HepG2 (cell line): ENCODE data around the gene EFNA3. TPM values are rescaled to one million over a fixed set of nuclear protein-coding genes. Genes with fewer than 3 reads are reported as not detected.

Experiments used
- ADNP ChIP-seq: sonication (generic); formaldehyde crosslinking; IDR thresholded peaks from 2 replicates; pipeline ENCODE4 v1.4.0; 2020; ENCODE audit warnings: missing genetic modification reagents
- ATF7-NPFF ChIP-seq: sonication (generic); formaldehyde crosslinking; IDR thresholded peaks from 2 replicates; pipeline ENCODE4 v1.8.1; 2023; ENCODE audit warnings: mild to moderate bottlenecking, low read depth, missing genetic modification reagents, moderate library complexity
- BRCA1 ChIP-seq: sonication (generic); formaldehyde crosslinking; IDR thresholded peaks from 2 replicates; pipeline ENCODE4 v1.4.0; 2020; ENCODE audit warnings: missing genetic modification reagents
- DR1 ChIP-seq: sonication (generic); formaldehyde crosslinking; IDR thresholded peaks from 2 replicates; pipeline ENCODE4 v1.8.0; 2021; ENCODE audit warnings: mild to moderate bottlenecking, missing genetic modification reagents, inconsistent platforms
- ELF4 ChIP-seq: sonication (generic); formaldehyde crosslinking; IDR thresholded peaks from 2 replicates; pipeline ENCODE4 v1.5.0; 2020; ENCODE audit warnings: missing genetic modification reagents, mild to moderate bottlenecking, moderate library complexity, borderline replicate concordance
- ISX ChIP-seq: sonication (generic); formaldehyde crosslinking; conservative IDR thresholded peaks from 2 replicates; pipeline ENCODE4 v1.5.0; 2020; ENCODE audit warnings: missing genetic modification reagents
- MATR3 ChIP-seq: sonication (generic); formaldehyde crosslinking; IDR thresholded peaks from 2 replicates; pipeline ENCODE4 v1.4.0; 2020; ENCODE audit warnings: missing genetic modification reagents
- NR3C1 ChIP-seq: sonication (generic); formaldehyde crosslinking; IDR thresholded peaks from 2 replicates; pipeline ENCODE4 v1.4.0; 2020; ENCODE audit warnings: missing genetic modification reagents
- PCBP2 ChIP-seq: fragments of 200-400 bp; formaldehyde crosslinking; optimal IDR thresholded peaks from 2 replicates; pipeline ENCODE3; 2018; ENCODE audit warnings: low read length, low read depth; ENCODE audit not compliant: poor library complexity, severe bottlenecking
- RARA ChIP-seq: IDR thresholded peaks from 2 replicates; pipeline ENCODE4 v1.6.1; 2016; ENCODE audit warnings: missing genetic modification reagents, missing compliant biosample characterization
- SCMH1 ChIP-seq: sonication (generic); formaldehyde crosslinking; IDR thresholded peaks from 2 replicates; pipeline ENCODE4 v1.9.0; 2021; ENCODE audit warnings: missing genetic modification reagents, mild to moderate bottlenecking, borderline replicate concordance
- SRSF4 ChIP-seq: fragments of 200-400 bp; formaldehyde crosslinking; IDR thresholded peaks from one replicate; pipeline ENCODE4 v1.6.1; 2018; ENCODE audit warnings: mild to moderate bottlenecking, low read depth, low read length, moderate library complexity; ENCODE audit not compliant: poor library complexity, severe bottlenecking
- STAT5B ChIP-seq: sonication (generic); formaldehyde crosslinking; IDR thresholded peaks from 2 replicates; pipeline ENCODE4 v1.4.0; 2020; ENCODE audit warnings: missing genetic modification reagents
- TAF1 ChIP-seq: sonication (generic); formaldehyde crosslinking; IDR thresholded peaks from 2 replicates; pipeline ENCODE4 v1.4.0; 2020; ENCODE audit warnings: missing genetic modification reagents
- TBX3 ChIP-seq: fragments of 450-650 bp; IDR thresholded peaks from 2 replicates; pipeline ENCODE4 v1.6.1; 2017; ENCODE audit warnings: antibody characterized with exemption, mild to moderate bottlenecking, inconsistent platforms, borderline replicate concordance
- THAP11 ChIP-seq: IDR thresholded peaks from 2 replicates; pipeline ENCODE4 v1.6.1; 2016; ENCODE audit warnings: missing biosample characterization, missing genetic modification reagents
- ZBTB7A ChIP-seq: sonication (generic); formaldehyde crosslinking; IDR thresholded peaks from 2 replicates; pipeline ENCODE4 v1.8.0; 2022; ENCODE audit warnings: mild to moderate bottlenecking, missing genetic modification reagents
- ZNF446 ChIP-seq: sonication (generic); formaldehyde crosslinking; IDR thresholded peaks from 2 replicates; pipeline ENCODE4 v1.5.0; 2020; ENCODE audit warnings: mild to moderate bottlenecking, missing genetic modification reagents
- ZNF564 ChIP-seq: sonication (generic); formaldehyde crosslinking; IDR thresholded peaks from 2 replicates; pipeline ENCODE4 v1.8.1; 2023; ENCODE audit warnings: mild to moderate bottlenecking, missing genetic modification reagents
- ZNF652 ChIP-seq: IDR thresholded peaks from 2 replicates; pipeline ENCODE4 v1.6.1; 2016; ENCODE audit warnings: low read depth, borderline replicate concordance
- ZNF775 ChIP-seq: sonication (generic); formaldehyde crosslinking; IDR thresholded peaks from 2 replicates; pipeline ENCODE4 v1.4.0; 2020; ENCODE audit warnings: missing genetic modification reagents, mild to moderate bottlenecking, moderate library complexity, borderline replicate concordance
- ZNF839 ChIP-seq: sonication (generic); formaldehyde crosslinking; IDR thresholded peaks from 2 replicates; pipeline ENCODE4 v1.4.0; 2020; ENCODE audit warnings: missing genetic modification reagents, mild to moderate bottlenecking, borderline replicate concordance
- ZSCAN22 ChIP-seq: sonication (generic); formaldehyde crosslinking; IDR thresholded peaks from 2 replicates; pipeline ENCODE4 v1.4.0; 2020; ENCODE audit warnings: mild to moderate bottlenecking, missing genetic modification reagents
- polyA plus RNA-seq, 8 experiments: library from polyadenylated mRNA; depleted of rRNA in 3 of 8; stranded (reverse) in 7 of 8; unstranded in 1 of 8; fragments of >200 nt; fragmentation: Illumina TruSeq in 4 of 8; extraction: Trizol in 4 of 8; gene quantifications; 2 replicates each; pipeline versions ENCODE4 v1.2.1 to v1.2.3, GENCODE V29; 2011 to 2016; ENCODE audit warnings: low read depth in 4 of 8, missing spikeins in 1 of 8, mixed read lengths in 1 of 8; ENCODE audit not compliant: insufficient read depth in 1 of 8
- total RNA-seq, 5 experiments: library from RNA; depleted of rRNA; stranded (reverse); fragments of >200 nt; fragmentation: Illumina TruSeq; extraction: Trizol; gene quantifications; 2 replicates each; pipeline ENCODE4 v1.2.3, GENCODE V29; 2016; ENCODE audit warnings: low read depth in 1 of 5
- TF ChIP-seq, protein P1 (sequence below): IDR thresholded peaks from 2 replicates; pipeline ENCODE4 v1.6.1; 2018; ENCODE audit warnings: missing genetic modification reagents
- TF ChIP-seq, protein P2 (sequence below): IDR thresholded peaks from 2 replicates; pipeline ENCODE4 v1.6.1; 2016; ENCODE audit warnings: control low read depth
- TF ChIP-seq, protein P3 (sequence below): sonication (generic); IDR thresholded peaks from 2 replicates; pipeline ENCODE4 v1.6.1; 2016; ENCODE audit warnings: low read depth, borderline replicate concordance
- TF ChIP-seq, protein P4 (sequence below): sonication (generic); formaldehyde crosslinking; IDR thresholded peaks from 2 replicates; pipeline ENCODE4 v1.9.0; 2021; ENCODE audit warnings: missing genetic modification reagents, borderline replicate concordance

Gene EFNA3
- total and polyA plus RNA-seq, 2 of the 13 experiments (the other 11 are each of a cell fraction or from before 2014, with no cell fraction given): 1.0 to 5.7 TPM

DNA sequence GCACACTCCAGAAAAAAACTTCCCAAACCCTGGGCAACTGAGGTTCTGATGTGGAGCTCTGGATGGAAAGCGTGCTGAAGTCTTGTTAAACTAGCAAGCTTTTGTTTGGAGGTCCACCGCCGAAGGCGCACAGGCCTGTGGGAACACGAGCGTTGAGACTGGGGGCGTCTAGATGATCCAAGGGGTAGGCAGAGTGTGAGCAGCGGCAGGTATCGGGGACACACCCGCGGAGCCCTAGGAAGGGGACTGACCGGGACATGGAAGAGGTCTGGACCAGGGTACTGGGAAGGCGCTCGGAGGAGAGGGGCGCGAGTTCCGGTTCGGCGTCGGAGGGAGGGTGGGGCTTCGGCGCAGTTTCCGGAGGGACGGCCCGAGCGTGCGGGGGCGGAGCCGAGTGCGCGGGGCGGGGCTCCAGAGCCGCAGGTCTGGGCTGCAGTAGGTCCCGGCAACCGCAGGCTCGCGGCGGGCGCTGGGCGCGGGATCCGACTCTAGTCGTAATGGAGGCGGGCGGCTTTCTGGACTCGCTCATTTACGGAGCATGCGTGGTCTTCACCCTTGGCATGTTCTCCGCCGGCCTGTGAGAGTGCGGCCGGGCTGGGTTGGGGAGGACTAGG, 56.9 kb downstream of the EFNA3 start, which contains the start of gene SLC50A1 (continued):
- peak; percentile 66; the same call in 1 of the 2 replicates for TF ChIP-seq ZNF775 (CRISPR knock-in tag)
- no peak for TF ChIP-seq ADNP (CRISPR knock-in tag)
- TF ChIP-seq ZNF839: no peak
- no peak for TF ChIP-seq ZNF564 (CRISPR knock-in tag)
- TF ChIP-seq TAF1 (CRISPR knock-in tag): peak; percentile 69
- TF ChIP-seq ATF7-NPFF (CRISPR knock-in tag): peak; percentile 46; the same call in 1 of the 2 replicates
- peak; percentile 79 for TF ChIP-seq THAP11 (CRISPR knock-in tag)
- TF ChIP-seq BRCA1 (CRISPR knock-in tag): no peak; the same call in 1 of the 2 replicates
- TF ChIP-seq, protein P1, sequence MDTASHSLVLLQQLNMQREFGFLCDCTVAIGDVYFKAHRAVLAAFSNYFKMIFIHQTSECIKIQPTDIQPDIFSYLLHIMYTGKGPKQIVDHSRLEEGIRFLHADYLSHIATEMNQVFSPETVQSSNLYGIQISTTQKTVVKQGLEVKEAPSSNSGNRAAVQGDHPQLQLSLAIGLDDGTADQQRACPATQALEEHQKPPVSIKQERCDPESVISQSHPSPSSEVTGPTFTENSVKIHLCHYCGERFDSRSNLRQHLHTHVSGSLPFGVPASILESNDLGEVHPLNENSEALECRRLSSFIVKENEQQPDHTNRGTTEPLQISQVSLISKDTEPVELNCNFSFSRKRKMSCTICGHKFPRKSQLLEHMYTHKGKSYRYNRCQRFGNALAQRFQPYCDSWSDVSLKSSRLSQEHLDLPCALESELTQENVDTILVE (CRISPR knock-in tag): peak; percentile 49; the same call in 1 of the 2 replicates
- peak; percentile 4; the same call in 1 of the 2 replicates for TF ChIP-seq ZBTB7A
- no peak for TF ChIP-seq ISX
- peak; percentile 23; the same call in 1 of the 2 replicates for TF ChIP-seq RARA (CRISPR knock-in tag)
- TF ChIP-seq ZNF446 (CRISPR knock-in tag): no peak
- TF ChIP-seq ZNF652 (CRISPR knock-in tag): no peak
- no peak for TF ChIP-seq TBX3
- TF ChIP-seq MATR3 (CRISPR knock-in tag): no peak
- no peak for TF ChIP-seq DR1 (CRISPR knock-in tag)
- TF ChIP-seq NR3C1 (CRISPR knock-in tag): no peak
- no peak for TF ChIP-seq PCBP2
- TF ChIP-seq, protein P2, sequence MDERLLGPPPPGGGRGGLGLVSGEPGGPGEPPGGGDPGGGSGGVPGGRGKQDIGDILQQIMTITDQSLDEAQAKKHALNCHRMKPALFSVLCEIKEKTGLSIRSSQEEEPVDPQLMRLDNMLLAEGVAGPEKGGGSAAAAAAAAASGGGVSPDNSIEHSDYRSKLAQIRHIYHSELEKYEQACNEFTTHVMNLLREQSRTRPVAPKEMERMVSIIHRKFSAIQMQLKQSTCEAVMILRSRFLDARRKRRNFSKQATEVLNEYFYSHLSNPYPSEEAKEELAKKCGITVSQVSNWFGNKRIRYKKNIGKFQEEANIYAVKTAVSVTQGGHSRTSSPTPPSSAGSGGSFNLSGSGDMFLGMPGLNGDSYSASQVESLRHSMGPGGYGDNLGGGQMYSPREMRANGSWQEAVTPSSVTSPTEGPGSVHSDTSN (CRISPR knock-in tag): no peak
- TF ChIP-seq STAT5B (CRISPR knock-in tag): no peak
- no peak for TF ChIP-seq SCMH1 (CRISPR knock-in tag)
- TF ChIP-seq, protein P3, sequence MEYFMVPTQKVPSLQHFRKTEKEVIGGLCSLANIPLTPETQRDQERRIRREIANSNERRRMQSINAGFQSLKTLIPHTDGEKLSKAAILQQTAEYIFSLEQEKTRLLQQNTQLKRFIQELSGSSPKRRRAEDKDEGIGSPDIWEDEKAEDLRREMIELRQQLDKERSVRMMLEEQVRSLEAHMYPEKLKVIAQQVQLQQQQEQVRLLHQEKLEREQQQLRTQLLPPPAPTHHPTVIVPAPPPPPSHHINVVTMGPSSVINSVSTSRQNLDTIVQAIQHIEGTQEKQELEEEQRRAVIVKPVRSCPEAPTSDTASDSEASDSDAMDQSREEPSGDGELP: no peak
- 0 out of 2 replicates have a peak, but pooled peaks have one; percentile 69 for TF ChIP-seq ZSCAN22 (CRISPR knock-in tag)
- TF ChIP-seq ELF4 (CRISPR knock-in tag): 0 out of 2 replicates have a peak, but pooled peaks have one; percentile 21
- TF ChIP-seq SRSF4: no peak
- TF ChIP-seq, protein P4, sequence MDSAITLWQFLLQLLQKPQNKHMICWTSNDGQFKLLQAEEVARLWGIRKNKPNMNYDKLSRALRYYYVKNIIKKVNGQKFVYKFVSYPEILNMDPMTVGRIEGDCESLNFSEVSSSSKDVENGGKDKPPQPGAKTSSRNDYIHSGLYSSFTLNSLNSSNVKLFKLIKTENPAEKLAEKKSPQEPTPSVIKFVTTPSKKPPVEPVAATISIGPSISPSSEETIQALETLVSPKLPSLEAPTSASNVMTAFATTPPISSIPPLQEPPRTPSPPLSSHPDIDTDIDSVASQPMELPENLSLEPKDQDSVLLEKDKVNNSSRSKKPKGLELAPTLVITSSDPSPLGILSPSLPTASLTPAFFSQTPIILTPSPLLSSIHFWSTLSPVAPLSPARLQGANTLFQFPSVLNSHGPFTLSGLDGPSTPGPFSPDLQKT (CRISPR knock-in tag): no peak
